ENCODE results near the gene TAF6. TPM values are rescaled to one million over a fixed set of nuclear protein-coding genes. Genes with fewer than 3 reads are reported as not detected.
A peak's percentile ranks its signal among the peaks of the same experiment; 100 is the strongest.

The TAF6 gene
- total and polyA plus RNA-seq, 7 donors = 26.8 to 58.4 (median 33.5) TPM

- 72 to 78% (median 75%) methylated on average over 16 to 17 of the region's 17 CpGs for WGBS, 3 donors
- DNase-seq = no peak
- no peak for ATAC-seq
- Histone ChIP-seq H3K36me3 (ENCODE audit: insufficient read depth in 1 of 2, low read depth in 1 of 2) (peaks cover 0 to 83% of the 10 kb centered on the region in 2 donors), H3K27ac (no peak overlapping the region), H3K4me3 (no peak overlapping the region), H3K27me3 (ENCODE audit: insufficient read depth in 3 of 3, low read length in 2 of 3) (no peaks in the 10 kb centered on the region), H3K9me3 (no peaks in the 10 kb centered on the region), H3K4me1 (peaks cover 8% of the 10 kb centered on the region)
- intact Hi-C loops (cut with DNase I) = no loop called here
- no peak for TF ChIP-seq CTCF (IDR thresholded peaks at IDR 0.05)
Measured at GRCh38 chr7:100106633-100107032, 12.5 kb downstream of the TAF6 start.

GRCh38 chr7:100105534-100105933 is 13.6 kb downstream of the TAF6 start:
- Histone ChIP-seq H3K36me3 (ENCODE audit: insufficient read depth in 1 of 2, low read depth in 1 of 2) (peaks cover 0 to 72% of the 10 kb centered on the region in 2 donors), H3K9me3 (no peaks in the 10 kb centered on the region), H3K27ac (no peak overlapping the region), H3K4me1 (peaks cover 8% of the 10 kb centered on the region), H3K4me3 (no peak overlapping the region), H3K27me3 (ENCODE audit: insufficient read depth in 3 of 3, low read length in 2 of 3) (no peaks in the 10 kb centered on the region)
- WGBS, 3 donors = 87 to 92% (median 91%) methylated on average over 4 of the region's 4 CpGs
- intact Hi-C loops (cut with DNase I) = no loop called here
- DNase-seq = no peak
- TF ChIP-seq CTCF (IDR thresholded peaks at IDR 0.05) = no peak
- ATAC-seq = no peak

- intact Hi-C loops (cut with DNase I) = no loop called here
- DNase-seq (no peak), ATAC-seq (no peak)
- 84 to 88% (median 88%) methylated on average over 17 of the region's 17 CpGs for WGBS, 3 donors
- Histone ChIP-seq H3K9me3 (no peaks in the 10 kb centered on the region), H3K4me3 (no peak overlapping the region), H3K27me3 (ENCODE audit: insufficient read depth in 3 of 3, low read length in 2 of 3) (no peaks in the 10 kb centered on the region), H3K27ac (no peak overlapping the region), H3K36me3 (ENCODE audit: insufficient read depth in 1 of 2, low read depth in 1 of 2) (peaks cover 4 to 65% of the 10 kb centered on the region in 2 donors), H3K4me1 (peaks cover 18% of the 10 kb centered on the region)
- TF ChIP-seq CTCF (IDR thresholded peaks at IDR 0.05) = no peak
Measured at GRCh38 chr7:100102950-100103840, 16.0 kb downstream of the TAF6 start.

GRCh38 chr7:100101016-100101862 is 17.9 kb downstream of the TAF6 start, which contains the start of the genes AP4M1 and MCM7:
AP4M1 (plus strand) TSS chr7:100101643; CDS start chr7:100101715, 72 bp downstream.
MCM7 (minus strand) TSS chr7:100101397; CDS start chr7:100101294, 103 bp downstream.
- Histone ChIP-seq H3K27ac (peak within 1 kb of the TSS; percentile 90), H3K9me3 (no peaks in the 10 kb centered on the region), H3K27me3 (ENCODE audit: insufficient read depth in 3 of 3, low read length in 2 of 3) (no peaks in the 10 kb centered on the region), H3K36me3 (ENCODE audit: insufficient read depth in 1 of 2, low read depth in 1 of 2) (peaks cover 9 to 67% of the 10 kb centered on the region in 2 donors), H3K4me1 (peaks cover 18% of the 10 kb centered on the region), H3K4me3 (peak within 1 kb of the TSS; percentile 77)
- WGBS, 3 donors = 0 to 1% (median 1%) methylated on average over 74 to 80 of the region's 80 CpGs
- intact Hi-C loops (cut with DNase I) = loop anchor here in 1 of 2 donors (1.0 to 2.0 kb wide), 2 partner anchors 18 to 52 kb away; partner anchors contain the start of genes CNPY4, TAF6 and ZSCAN21
- DNase-seq (peak; percentile 99 to 100), ATAC-seq (peak; percentile 94 to 95 (median 95))
- no peak for TF ChIP-seq CTCF (IDR thresholded peaks at IDR 0.05)
